Measurements from ENCODE around the gene OR51S1.

OR51S1 gene

GRCh38 chr11:4826425-4826824 is 22.6 kb downstream of the OR51S1 start:
- DNase-seq (ENCODE audit: low read depth in 1 of 2, low spot score in 1 of 2) = no peak
- no peak overlapping the region for H3K27ac ChIP-seq (replicated peaks)
- no peaks in the 10 kb centered on the region for H3K27me3 ChIP-seq (ENCODE audit: insufficient read depth, poor library complexity, severe bottlenecking)
- H3K4me3 ChIP-seq (replicated peaks; ENCODE audit: insufficient read depth, low read length) = no peak overlapping the region
- no peak for TF ChIP-seq POLR2AphosphoS5 (IDR thresholded peaks at IDR 0.05; ENCODE audit: low read depth)
- no peak for TF ChIP-seq SPI1 (IDR thresholded peaks at IDR 0.05; ENCODE audit: borderline replicate concordance, low read depth)
- TF ChIP-seq GABPA (IDR thresholded peaks at IDR 0.05; ENCODE audit: low read depth) = no peak
- no peak for TF ChIP-seq CTCF (IDR thresholded peaks at IDR 0.05; ENCODE audit: insufficient read depth, low read length)
- no peak for TF ChIP-seq REST (IDR thresholded peaks at IDR 0.05; ENCODE audit: insufficient replicate concordance, low read depth)

- DNase-seq (ENCODE audit: low read depth in 1 of 2, low spot score in 1 of 2) = no peak
- no peak for TF ChIP-seq CTCF (IDR thresholded peaks at IDR 0.05; ENCODE audit: insufficient read depth, low read length)
- TF ChIP-seq REST (IDR thresholded peaks at IDR 0.05; ENCODE audit: insufficient replicate concordance, low read depth) = no peak
- no peak for TF ChIP-seq SPI1 (IDR thresholded peaks at IDR 0.05; ENCODE audit: borderline replicate concordance, low read depth)
- no peak for TF ChIP-seq GABPA (IDR thresholded peaks at IDR 0.05; ENCODE audit: low read depth)
- TF ChIP-seq POLR2AphosphoS5 (IDR thresholded peaks at IDR 0.05; ENCODE audit: low read depth) = no peak
- H3K27ac ChIP-seq (replicated peaks) = no peak overlapping the region
- no peak overlapping the region for H3K4me3 ChIP-seq (replicated peaks; ENCODE audit: insufficient read depth, low read length)
- H3K27me3 ChIP-seq (ENCODE audit: insufficient read depth, poor library complexity, severe bottlenecking) = no peaks in the 10 kb centered on the region
Observed at GRCh38 chr11:4825132-4825531, 23.9 kb downstream of the OR51S1 start.

- Histone ChIP-seq H3K27ac (replicated peaks) (no peak within 1 kb of the TSS), H3K27me3 (ENCODE audit: insufficient read depth, poor library complexity, severe bottlenecking) (no peaks in the 10 kb centered on the region), H3K4me3 (replicated peaks; ENCODE audit: insufficient read depth, low read length) (no peak within 1 kb of the TSS)
- TF ChIP-seq SPI1 (IDR thresholded peaks at IDR 0.05; ENCODE audit: borderline replicate concordance, low read depth) (no peak), GABPA (IDR thresholded peaks at IDR 0.05; ENCODE audit: low read depth) (no peak), CTCF (IDR thresholded peaks at IDR 0.05; ENCODE audit: insufficient read depth, low read length) (no peak), POLR2AphosphoS5 (IDR thresholded peaks at IDR 0.05; ENCODE audit: low read depth) (no peak), REST (IDR thresholded peaks at IDR 0.05; ENCODE audit: insufficient replicate concordance, low read depth) (no peak)
- DNase-seq (ENCODE audit: low read depth in 1 of 2, low spot score in 1 of 2) = no peak
Observed at GRCh38 chr11:4821021-4821420, 28.0 kb downstream of the OR51S1 start, which contains the start of gene OR51F2. Gene OR51F2, plus strand, starts transcription at chr11:4821321. Its CDS starts 101 bp downstream, at chr11:4821422.
